PC-9 (cell line): Measurements from ENCODE around the gene ARHGAP24. TPM values are rescaled to one million over a fixed set of nuclear protein-coding genes. Genes with fewer than 3 reads are reported as not detected.

Experiments used
- BruUV-seq: library from RNA; stranded (reverse); fragments of 400-500 nt; replicated peaks from 2 replicates; lab custom pipeline; 2021; lab: Mats Ljungman, UMichigan
- CTCF ChIA-PET: fragments of 300-600 bp; sonication (Branson Sonifier 250); formaldehyde crosslinking; loops from one replicate; lab custom pipeline; 2022; ENCODE audit warnings: antibody characterized with exemption; lab: Charles Lee
- POLR2A ChIA-PET: fragments of 300-600 bp; sonication (Branson Sonifier 250); formaldehyde crosslinking; loops from one replicate; lab custom pipeline; 2022; ENCODE audit warnings: antibody characterized with exemption; ENCODE audit not compliant: unreplicated experiment; lab: Charles Lee
- DNase-seq, 2 experiments: peaks; one replicate each; pipeline versions ENCODE4 v3.0.0 to v3.0.0-alpha.2; 2015 to 2022; ENCODE audit warnings: mixed read lengths in 1 of 2
- H2AFZ ChIP-seq: fragments of 200-600 bp; sonication (generic); 2 replicates; pipeline ENCODE4 v1.8.1; 2017; ENCODE audit warnings: antibody characterized with exemption
- H3F3A ChIP-seq: fragments of 200-600 bp; sonication (generic); 2 replicates; pipeline ENCODE4 v1.8.1; 2017; ENCODE audit warnings: antibody characterized with exemption, mild to moderate bottlenecking, low read depth; ENCODE audit not compliant: insufficient read depth
- H3K27ac ChIP-seq: fragments of 200-600 bp; sonication (generic); 2 replicates; pipeline ENCODE4 v1.6.1; 2016; ENCODE audit warnings: mixed run types
- H3K27me3 ChIP-seq: fragments of 200-600 bp; sonication (generic); 2 replicates; pipeline ENCODE4 v1.6.1; 2016; ENCODE audit warnings: low read depth, mixed run types; ENCODE audit not compliant: insufficient read depth
- H3K36me3 ChIP-seq: fragments of 200-600 bp; sonication (generic); 2 replicates; pipeline ENCODE4 v1.6.1; 2016; ENCODE audit warnings: low read depth, mixed run types
- H3K4me1 ChIP-seq: fragments of 200-600 bp; sonication (generic); replicated peaks from 2 replicates; pipeline ENCODE4 v1.6.1; 2016; ENCODE audit warnings: mixed run types; ENCODE audit not compliant: insufficient read depth
- H3K4me2 ChIP-seq: fragments of 200-600 bp; sonication (generic); 2 replicates; pipeline ENCODE4 v1.6.1; 2017; ENCODE audit warnings: mixed run types
- H3K4me3 ChIP-seq: fragments of 200-600 bp; sonication (generic); 2 replicates; pipeline ENCODE4 v1.6.1; 2016; ENCODE audit warnings: mixed run types
- H3K79me2 ChIP-seq: fragments of 200-600 bp; sonication (generic); 2 replicates; pipeline ENCODE4 v1.6.1; 2017; ENCODE audit warnings: low read depth, mixed run types
- H3K9me2 ChIP-seq: fragments of 200-600 bp; sonication (generic); 2 replicates; pipeline ENCODE4 v1.8.1; 2017; ENCODE audit warnings: mild to moderate bottlenecking; ENCODE audit not compliant: insufficient read depth
- H3K9me3 ChIP-seq: fragments of 200-600 bp; sonication (generic); 2 replicates; pipeline ENCODE4 v1.8.1; 2016; ENCODE audit warnings: low read depth; ENCODE audit not compliant: insufficient read depth
- H4K20me1 ChIP-seq: fragments of 200-600 bp; sonication (generic); 2 replicates; pipeline ENCODE4 v1.8.1; 2017; ENCODE audit not compliant: insufficient read depth
- EZH2 ChIP-seq: fragments of 200-600 bp; sonication (generic); IDR thresholded peaks from 2 replicates; pipeline ENCODE4 v1.8.0; 2017; ENCODE audit warnings: antibody characterized with exemption, low read depth
- intact Hi-C: fragments of 100-400 bp; cut with micrococcal nuclease; formaldehyde crosslinking; loops from one replicate; pipeline ENCODE4 v1.10.0; 2022; ENCODE audit not compliant: unreplicated experiment
- total RNA-seq: library from RNA; stranded (reverse); gene quantifications from 2 replicates; pipeline ENCODE4 v1.2.3, GENCODE V29; 2021
- TF ChIP-seq, protein P1 (sequence below): fragments of 200-600 bp; sonication (generic); conservative IDR thresholded peaks from 2 replicates; pipeline ENCODE4 v1.6.1; 2017; ENCODE audit warnings: mixed run types, antibody characterized with exemption, mild to moderate bottlenecking, moderate library complexity

The ARHGAP24 gene
- total RNA-seq, 1 experiment from 2014 or later = 2.2 TPM

DNA sequence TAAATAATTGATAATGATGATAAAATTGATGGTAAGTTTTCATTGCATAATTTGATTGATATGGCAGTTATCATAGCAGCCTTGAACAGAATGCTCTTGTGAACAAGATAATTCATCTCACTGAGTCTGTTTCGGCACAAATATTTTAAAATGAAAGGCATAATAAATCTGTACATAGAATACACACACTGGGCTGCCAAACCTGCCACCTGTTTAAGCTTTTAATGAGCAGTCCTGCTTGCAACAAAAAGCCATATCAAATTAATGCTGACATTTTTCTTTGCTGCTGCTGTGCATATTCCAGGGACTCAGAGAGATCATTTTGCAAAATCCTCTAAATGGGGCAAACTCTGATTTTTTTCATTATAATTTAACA, 201.1 kb downstream of the ARHGAP24 start:
- Histone ChIP-seq H3K9me3 (no peaks in the 10 kb centered on the region), H4K20me1 (no peaks in the 10 kb centered on the region), H3K4me1 (no peaks in the 10 kb centered on the region), H3K9me2 (no peaks in the 10 kb centered on the region), H2AFZ (no peak overlapping the region), H3K36me3 (no peaks in the 10 kb centered on the region), H3K27me3 (no peaks in the 10 kb centered on the region), H3K27ac (no peak overlapping the region), H3K79me2 (no peaks in the 10 kb centered on the region), H3K4me2 (no peak overlapping the region), H3F3A (no peaks in the 10 kb centered on the region), H3K4me3 (no peak overlapping the region)
- POLR2A ChIA-PET = no interaction called here
- no TSS peak for BruUV-seq
- no peak for DNase-seq
- CTCF ChIA-PET = no interaction called here
- intact Hi-C loops = no loop called here
- TF ChIP-seq, protein P1, sequence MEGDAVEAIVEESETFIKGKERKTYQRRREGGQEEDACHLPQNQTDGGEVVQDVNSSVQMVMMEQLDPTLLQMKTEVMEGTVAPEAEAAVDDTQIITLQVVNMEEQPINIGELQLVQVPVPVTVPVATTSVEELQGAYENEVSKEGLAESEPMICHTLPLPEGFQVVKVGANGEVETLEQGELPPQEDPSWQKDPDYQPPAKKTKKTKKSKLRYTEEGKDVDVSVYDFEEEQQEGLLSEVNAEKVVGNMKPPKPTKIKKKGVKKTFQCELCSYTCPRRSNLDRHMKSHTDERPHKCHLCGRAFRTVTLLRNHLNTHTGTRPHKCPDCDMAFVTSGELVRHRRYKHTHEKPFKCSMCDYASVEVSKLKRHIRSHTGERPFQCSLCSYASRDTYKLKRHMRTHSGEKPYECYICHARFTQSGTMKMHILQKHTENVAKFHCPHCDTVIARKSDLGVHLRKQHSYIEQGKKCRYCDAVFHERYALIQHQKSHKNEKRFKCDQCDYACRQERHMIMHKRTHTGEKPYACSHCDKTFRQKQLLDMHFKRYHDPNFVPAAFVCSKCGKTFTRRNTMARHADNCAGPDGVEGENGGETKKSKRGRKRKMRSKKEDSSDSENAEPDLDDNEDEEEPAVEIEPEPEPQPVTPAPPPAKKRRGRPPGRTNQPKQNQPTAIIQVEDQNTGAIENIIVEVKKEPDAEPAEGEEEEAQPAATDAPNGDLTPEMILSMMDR = no peak
- TF ChIP-seq EZH2 = no peak

DNA sequence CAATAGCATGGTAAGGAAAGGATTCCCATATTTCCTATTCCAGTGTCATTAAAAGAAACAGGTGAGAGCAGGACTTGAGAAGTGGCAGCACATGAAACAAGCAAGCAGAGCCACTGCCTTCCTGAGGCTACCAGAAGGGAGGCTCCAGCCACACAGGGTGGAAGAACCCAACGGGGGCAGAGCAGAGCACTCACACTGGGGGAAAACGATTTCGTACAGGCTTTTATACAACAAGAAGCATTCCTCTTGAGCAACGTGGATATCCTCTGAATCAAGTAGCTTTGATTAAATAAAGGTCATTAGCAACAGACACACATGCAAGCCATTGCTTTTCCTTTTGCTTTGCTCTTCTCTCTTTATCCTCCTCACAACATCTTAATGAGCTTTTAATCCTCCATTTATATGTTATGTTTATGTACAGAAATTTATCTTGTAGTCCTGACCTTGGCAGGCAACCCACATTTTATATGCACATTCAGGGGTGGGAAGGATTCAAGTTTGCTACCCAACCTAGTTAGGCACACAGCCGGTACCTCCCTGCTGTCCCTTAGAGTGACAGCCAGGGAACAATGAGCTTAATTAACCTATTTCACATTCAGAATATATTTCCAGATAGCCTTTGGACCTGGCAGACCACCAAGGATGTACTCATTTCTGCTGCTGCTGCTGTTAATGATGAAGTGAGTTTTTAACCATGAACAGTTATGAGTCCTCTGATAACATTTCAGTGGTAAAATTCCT, 202.1 kb downstream of the ARHGAP24 start:
- Histone ChIP-seq H4K20me1 (no peaks in the 10 kb centered on the region), H3K36me3 (no peaks in the 10 kb centered on the region), H3K4me3 (no peak overlapping the region), H3K27ac (no peak overlapping the region), H2AFZ (no peak overlapping the region), H3K27me3 (no peaks in the 10 kb centered on the region), H3K9me2 (no peaks in the 10 kb centered on the region), H3K9me3 (no peaks in the 10 kb centered on the region), H3K79me2 (no peaks in the 10 kb centered on the region), H3F3A (no peaks in the 10 kb centered on the region), H3K4me2 (no peak overlapping the region), H3K4me1 (no peaks in the 10 kb centered on the region)
- no TSS peak for BruUV-seq
- POLR2A ChIA-PET = no interaction called here
- DNase-seq = no peak
- CTCF ChIA-PET = no interaction called here
- TF ChIP-seq, protein P1 = no peak
- TF ChIP-seq EZH2 = no peak
- intact Hi-C loops = no loop called here

DNA sequence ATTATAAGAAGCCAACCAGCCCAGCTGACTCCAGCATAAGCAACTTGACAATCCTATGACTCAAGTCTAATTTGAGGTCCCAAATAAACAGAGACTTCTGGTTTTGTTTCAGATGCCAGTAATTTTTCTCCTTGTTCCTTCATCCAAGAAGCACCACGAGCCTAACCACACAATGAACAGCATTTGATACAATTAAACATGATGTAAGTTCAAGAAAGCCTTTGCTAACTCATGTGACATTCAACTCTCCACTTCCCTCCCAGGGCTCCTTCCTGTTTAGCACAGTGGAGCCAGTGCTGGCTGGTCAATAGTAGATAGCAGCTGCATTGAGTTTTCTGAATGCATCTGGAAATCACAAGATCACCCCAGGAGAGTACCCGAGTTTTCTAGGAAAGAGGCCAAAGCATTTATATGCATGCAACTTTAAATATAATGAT, 206.3 kb downstream of the ARHGAP24 start:
- no peaks in the 10 kb centered on the region for H4K20me1 ChIP-seq
- CTCF ChIA-PET = no interaction called here
- no peak overlapping the region for H3K27ac ChIP-seq
- H3K4me3 ChIP-seq = no peak overlapping the region
- TF ChIP-seq, protein P1 = no peak
- no peak for TF ChIP-seq EZH2
- BruUV-seq = no TSS peak
- H3F3A ChIP-seq = no peaks in the 10 kb centered on the region
- H3K36me3 ChIP-seq = no peaks in the 10 kb centered on the region
- H3K4me2 ChIP-seq = no peak overlapping the region
- no peaks in the 10 kb centered on the region for H3K79me2 ChIP-seq
- no peaks in the 10 kb centered on the region for H3K9me3 ChIP-seq
- intact Hi-C loops = no loop called here
- POLR2A ChIA-PET = no interaction called here
- DNase-seq = no peak
- no peaks in the 10 kb centered on the region for H3K9me2 ChIP-seq
- H3K27me3 ChIP-seq = no peaks in the 10 kb centered on the region
- no peaks in the 10 kb centered on the region for H3K4me1 ChIP-seq
- no peak overlapping the region for H2AFZ ChIP-seq
